Activated T-cell treated with anti-CD3 and anti-CD28 coated beads, Interleukin-2, amount 50 U/mL, for 48 hours (primary cell): Measurements from ENCODE around the gene CLEC16A.
"Not testable (repeated sequence)": the region's sequence is repeated elsewhere in the genome, so short reads cannot be mapped to it uniquely, and the experiment has no call there.

Experiments used
- DNase-seq, 2 experiments: peaks; one replicate each; pipeline ENCODE4 v3.0.0-alpha.2; 2020

CLEC16A gene

DNA sequence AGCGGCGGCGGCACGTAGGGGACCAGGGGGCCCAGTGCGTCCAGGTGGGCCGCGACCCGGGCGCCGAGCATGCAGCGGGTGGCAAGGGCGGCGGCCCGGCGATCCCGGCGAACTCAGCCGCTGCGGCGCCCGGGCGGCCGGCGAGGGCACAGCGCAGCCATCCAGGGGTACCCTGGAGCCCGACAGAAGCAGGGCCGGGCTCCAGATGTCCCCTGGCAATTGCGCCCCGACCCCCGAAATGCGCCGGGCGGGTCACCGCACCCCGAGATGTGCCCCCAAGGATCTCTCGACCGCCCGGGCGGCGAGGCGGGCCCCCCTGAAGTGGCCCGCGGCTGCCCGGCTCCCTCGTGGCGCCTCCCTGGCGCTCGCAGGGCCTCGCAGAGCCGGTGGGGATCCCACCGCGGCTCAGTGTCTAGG is 2.4 kb upstream of the CLEC16A start:
- not testable (repeated sequence) for DNase-seq

DNA sequence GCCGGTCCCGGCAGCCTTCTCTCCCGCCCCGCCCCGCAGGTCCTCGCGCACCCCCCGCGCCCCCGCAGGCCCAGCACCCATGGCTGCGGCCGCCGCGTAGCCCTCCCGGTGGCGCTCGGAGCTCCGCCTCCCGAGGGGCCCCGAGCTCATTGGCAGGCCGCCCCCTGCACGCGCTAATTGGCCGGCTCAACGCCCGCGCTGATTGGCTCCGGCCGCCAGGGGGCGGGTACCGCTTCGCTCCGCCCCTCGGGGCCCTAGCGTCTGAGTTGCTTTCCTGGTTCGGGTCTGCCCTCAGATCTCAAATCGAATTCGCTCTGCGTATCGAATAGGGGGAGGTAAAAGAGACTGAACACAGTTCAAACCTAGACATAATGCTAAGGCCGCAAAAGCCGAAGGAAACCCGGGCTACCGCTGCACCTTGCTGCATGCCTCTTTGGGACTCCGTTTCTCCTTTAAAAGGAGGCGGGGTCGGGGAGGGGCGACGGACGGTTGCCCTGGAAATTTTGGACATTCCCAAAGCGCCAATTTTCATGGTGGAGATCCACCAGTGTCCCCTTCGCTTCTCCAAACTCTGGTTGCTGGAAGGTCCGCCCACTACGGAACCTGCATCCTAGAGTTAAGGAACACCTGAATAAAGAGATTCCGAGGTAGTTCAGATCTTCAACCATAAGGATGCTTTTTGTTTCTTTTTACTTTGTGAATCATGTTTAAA is 1.9 kb upstream of the CLEC16A start, which contains the start of gene DEXI:
Gene DEXI, minus strand, starts transcription at position 117 of the 712 bp plus-strand sequence. CDS start 463 bp downstream, outside the sequence.
- DNase-seq: peak; percentile 96 to 98

DNA sequence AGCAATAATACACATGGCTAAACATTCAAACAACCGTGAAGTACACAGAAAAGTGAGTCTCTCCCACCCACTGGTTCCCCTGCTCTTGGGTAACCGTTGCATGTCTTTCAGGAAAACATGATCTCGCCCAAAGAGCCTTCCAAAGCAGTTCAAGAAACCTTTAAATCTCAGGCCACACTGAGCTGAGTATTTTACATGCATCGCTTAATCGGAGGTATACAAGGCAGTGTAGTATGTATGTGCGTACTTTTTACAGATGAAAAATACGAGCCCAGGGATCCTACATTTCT is 1.4 kb upstream of the CLEC16A start:
- no peak for DNase-seq

DNA sequence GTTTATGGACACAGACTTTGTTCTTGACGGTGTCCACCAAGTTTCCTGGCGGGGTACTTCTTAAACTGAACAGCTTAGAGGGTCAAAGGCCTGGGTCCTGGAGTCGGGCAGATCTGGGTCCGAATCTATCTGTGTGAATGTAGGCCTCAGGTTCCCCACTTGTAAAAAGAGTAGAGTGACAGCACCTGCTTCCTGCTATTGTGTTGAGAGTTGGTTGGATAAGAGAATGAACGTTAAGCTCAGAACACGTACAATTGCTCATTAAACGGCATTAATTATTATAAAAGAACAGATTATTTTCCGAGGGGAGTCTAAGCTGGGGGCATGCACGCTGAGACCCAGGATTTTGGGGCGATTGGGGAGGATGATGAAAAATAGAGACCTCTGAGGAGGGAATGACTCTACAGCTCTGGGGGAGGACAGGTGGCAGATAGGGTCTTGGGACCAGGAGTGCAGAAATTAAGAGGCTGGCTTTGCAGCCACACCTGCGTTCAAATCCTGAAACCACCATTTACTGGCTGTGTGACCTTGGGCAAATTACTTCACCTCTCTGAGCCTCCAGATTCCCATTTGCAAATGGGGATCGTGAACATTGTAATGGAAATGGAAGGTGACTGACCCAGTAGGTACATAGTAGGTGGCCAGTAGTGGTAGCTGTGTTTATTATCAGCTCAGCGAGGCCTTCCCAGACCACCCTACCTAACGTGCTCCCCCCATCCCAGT is 862 bp downstream of the CLEC16A start:
- no peak for DNase-seq

DNA sequence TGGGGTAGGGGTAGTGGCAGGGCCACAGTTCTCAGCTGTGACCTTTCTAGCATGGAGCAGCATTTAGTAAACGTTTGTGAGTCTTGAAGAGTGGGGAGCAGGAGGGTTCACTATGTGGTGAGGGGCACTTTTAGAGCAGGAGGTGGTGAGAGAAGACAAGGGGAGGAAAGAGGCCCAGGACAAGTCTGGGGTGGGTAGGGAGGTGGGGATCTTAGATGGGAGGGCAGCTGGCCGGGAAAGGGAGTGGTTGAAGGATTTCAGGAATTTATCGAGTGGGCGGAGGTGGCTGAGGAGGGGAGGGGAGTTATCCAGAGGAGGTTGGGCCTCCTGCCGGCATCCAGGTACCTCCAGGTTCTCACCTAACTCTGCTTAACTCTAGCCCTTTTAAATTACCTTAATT is 1.9 kb downstream of the CLEC16A start:
- no peak for DNase-seq

DNA sequence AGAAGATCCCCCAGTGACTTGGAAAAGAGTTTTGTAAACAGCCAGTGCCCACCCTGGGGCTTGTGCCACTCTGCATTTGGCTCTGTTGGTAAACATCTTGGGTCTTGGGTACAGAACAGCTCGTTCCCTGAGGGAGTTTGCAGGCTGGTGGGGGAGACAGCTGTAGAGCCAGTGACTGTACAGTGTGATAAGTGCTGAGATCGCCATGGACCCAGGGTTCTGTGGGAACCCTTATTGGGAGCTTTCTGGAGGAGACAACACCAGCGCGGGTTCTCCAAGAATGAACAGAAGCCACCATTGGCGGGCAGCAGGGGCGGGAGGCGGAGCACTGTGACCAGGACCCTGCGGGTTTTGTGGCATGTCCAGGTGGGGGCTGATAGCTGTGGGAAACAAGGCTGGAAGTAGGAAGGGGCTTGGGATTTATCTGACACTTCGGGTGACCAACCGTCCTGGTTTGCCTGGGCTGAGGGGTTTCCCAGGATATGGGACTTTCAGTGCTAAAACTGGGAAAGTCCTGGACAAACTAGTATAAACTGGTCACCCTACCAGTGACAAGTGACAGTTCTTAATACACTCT is 2.9 kb downstream of the CLEC16A start:
- no peak for DNase-seq

DNA sequence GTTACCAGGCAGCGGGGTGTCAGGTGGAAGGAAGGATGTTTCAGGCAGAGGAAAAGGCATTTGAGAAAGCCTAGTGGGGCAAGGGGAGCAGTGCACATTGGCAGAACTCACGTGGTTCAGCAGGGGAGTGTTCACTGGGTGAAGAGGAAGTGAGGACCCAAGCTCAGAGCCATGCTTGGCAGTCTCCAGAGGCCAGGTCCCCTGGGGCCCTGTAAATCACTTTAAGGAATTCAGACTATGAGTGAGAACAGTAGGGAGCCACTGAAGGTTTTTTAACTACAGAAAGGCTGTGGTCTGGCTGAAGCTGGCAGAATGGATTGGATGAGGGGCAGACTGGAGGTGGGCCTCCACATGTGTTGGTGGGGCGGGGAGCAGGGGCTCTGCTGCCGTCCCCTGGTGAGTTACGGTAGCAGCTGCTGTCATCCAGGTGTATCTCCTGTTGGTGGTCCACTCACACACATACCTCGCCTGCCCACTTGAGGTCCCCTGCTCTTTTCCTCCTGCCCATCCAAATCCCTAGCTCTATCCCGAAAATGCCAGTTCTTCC is 5.1 kb downstream of the CLEC16A start:
- DNase-seq: no peak

DNA sequence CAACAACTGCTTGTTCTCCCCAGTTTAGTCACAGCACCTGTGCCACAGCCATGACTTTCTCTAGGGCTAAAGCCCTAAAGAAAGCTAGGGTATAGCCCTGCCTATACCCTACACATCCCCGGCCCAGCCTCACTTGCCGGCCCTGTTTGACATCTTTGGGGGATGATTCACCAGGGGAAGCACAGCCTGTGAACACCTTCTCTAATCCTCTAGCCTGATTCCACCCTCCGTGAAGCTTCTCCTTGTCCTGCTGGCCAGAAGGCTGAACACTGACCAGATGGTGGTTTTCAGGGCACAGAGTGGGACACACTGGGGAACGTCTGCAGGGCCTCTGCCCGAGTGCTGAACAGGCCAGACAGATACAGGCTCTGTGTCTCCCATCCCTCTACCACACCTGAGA is 6.0 kb downstream of the CLEC16A start:
- no peak for DNase-seq

DNA sequence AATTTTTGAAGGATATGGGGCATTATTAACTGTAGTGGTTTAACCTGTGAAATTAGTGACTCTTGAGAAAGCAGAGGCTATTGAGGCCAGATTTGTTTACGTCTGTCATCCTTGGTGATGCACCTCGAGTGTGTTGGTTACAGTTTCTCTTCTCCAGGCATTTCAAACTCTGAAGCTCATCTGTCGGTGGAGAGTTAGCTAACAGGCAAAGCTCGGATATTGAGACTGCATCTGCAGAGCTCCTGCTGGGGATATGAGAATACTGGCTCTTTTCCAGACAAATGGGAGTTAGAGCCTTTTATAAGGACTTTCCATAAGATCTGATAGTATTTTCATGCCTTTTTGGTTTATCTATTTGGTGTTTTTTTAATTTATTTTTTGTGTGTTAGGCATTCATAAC is 6.7 kb downstream of the CLEC16A start:
- no peak for DNase-seq

DNA sequence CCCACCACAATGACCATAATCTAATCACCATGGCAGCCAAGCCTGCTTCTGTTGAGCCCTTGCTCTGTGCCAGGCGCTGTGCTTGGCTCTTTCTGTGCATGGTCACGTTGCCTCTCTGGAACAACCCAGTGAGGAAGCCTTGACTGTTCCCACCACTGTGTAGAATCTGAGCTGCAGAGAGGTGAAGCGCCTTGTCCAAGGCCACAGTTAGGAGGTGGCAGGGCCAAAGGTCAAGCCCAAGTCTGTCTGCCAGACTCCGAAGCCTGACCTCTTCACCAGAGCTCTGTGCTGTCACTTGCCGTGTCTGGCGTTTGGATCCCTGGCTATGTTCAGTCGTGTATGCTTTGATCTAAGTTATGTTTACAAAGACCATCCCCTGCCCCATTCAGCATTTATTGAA is 10.5 kb downstream of the CLEC16A start:
- no peak for DNase-seq

DNA sequence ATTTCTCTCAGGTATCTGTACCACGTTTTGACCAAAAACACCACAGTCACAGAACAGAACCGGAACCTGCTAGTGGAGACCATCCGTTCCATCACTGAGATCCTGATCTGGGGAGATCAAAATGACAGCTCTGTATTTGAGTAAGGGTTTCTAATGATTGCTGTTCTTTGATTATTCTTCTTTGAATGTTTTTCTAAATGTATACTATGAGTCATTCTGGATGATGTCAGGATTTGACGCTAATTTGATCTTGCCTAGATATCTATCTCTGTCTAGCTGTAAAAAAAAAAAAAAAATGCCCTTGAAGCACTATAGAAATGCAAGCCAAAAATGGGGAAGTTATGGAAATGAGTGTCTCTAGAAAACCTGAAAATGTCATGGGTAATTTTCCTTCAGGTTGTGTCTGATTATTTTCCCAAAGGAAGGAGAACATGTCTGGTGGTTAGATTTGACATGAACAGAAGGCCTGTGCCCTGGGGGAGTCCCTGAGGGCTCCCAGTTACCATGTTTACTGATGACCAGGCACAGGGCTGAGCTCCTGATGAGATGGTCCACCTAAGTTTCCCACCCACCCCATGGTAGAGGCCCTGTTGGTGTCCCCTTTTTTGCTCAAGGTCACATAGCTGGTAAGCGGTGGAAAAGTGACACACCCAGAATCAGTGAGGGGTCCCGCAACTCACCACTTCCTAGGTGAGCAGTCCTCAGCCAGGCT is 13.6 kb downstream of the CLEC16A start:
- peak in 1 of 2 experiments; percentile 46 for DNase-seq

DNA sequence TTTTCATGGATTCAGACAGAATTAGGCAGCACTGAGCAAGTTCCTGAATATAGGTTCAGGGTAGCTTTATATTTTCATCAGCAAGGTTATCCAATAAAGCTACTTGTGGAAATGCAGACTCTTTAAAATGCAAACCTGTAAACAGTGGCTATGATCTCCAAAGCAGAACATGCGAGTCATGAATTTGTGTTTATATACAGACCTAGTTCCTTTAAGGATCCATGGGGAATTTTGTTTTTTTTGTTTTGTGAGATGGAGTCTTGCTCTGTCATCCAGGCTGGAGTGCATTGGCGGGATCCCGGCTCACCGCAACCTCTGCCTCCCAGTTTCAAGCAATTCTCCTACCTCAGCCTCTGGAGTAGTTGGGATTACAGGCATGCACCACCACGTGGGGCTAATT is 14.8 kb downstream of the CLEC16A start:
- DNase-seq: no peak

DNA sequence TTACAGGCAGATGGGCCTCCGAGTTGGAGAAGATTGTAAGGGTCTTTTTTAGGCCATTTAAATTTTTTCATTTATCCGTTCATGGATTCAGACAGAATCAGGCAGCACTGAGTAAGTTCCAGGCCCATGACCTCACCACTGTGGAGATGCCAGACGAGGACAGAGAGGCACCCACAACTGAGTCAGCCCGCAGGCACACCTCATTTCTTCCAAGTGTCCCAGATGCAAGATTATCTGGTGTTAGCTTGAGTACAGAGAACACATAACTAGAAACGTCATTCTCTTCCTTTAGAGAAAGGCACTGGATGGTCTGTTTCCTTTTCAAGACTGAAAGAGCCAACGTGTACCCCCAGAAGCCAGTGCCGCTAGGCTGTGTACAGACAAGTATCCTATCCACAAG is 16.9 kb downstream of the CLEC16A start:
- no peak for DNase-seq

DNA sequence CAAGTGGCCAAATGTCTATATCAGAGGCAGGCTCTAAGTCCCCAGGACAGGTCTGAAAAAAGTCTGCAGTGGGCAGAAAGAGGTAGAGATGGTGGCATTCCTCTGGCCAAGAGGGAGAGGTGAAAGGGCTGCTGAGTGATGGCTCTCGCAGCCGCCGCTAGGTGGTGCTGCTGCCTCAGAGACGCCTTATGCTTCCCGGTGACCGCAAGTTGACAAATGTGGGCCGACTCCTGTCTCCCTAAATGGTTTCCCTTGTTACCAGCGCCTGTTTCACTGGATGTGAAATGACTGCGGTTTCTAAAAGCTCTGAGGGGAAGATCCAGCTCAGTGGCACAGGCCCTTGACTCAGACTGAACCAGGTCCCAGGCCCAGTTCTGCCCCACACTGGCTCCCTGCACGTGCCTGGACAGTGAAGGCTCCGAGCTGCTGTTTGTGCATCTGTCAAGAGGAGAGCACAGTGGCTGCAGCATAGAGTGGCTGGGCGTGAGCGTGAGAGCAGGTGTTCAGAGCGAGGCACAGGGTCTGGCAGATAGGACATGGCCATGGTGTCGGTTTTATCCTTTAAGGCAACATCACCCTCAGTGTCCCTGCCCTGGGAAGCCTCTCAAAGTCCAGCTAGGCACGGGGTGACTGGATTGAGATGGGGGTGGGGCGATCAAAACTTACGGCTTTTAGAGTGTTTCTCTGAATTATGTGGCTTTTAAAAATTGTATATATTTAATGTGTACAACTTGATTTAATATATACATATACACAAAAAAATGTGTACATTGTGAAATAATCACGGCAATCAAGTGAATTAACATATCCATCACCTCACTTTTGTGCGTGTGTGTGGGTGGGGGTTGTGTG is 19.9 kb downstream of the CLEC16A start:
- DNase-seq: peak; percentile 92 to 93

DNA sequence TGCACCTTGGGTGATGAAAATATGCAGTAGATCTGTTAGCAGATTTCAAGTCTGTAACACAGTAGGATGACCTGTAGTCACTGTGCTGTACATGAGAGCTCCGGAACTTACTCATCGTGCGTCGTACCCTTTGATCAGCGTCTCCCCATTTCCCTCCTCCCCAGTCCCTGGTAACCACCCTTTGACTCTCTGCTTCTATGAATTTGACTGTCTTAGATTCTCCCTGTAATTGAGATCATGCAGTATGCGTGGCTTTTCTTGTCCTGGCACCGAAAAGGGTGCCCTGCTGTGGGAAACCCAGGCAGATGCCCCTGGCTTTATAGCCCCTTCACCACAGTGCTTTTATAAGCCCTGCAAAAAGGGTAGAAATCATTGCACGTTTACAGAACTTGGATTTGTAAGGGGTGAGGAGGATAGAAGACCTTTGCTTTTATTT is 20.5 kb downstream of the CLEC16A start:
- peak; percentile 68 to 75 for DNase-seq

DNA sequence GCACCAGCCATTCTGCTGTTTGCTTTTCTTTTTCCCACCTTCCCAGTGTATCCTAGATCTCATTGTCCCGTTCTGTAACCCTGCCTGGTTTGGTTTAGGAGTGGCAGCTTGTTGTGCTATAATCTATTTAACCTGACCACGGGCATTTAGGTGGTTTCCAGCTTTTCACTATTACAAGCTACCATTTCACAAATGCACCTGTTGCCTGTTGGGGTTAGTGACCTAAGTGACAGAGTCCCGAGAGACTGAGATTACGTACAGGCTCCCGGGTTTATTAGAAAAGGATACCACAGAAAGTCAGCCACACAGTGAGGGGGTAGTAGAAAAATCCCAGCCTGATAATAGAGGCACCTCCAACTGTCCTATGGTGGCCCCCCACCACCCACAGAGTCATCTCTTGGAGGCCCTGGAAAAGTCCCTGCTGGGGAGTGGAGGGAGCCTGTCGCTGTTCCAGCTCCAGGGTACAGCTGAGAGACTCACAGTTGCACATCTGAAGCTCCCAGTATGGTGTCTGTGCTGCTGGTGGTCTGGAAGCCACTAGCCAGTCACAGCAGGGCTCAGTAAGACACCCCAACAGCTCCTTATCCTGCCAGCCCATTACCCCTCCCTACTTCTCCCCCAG is 21.2 kb downstream of the CLEC16A start:
- DNase-seq: peak; percentile 74

DNA sequence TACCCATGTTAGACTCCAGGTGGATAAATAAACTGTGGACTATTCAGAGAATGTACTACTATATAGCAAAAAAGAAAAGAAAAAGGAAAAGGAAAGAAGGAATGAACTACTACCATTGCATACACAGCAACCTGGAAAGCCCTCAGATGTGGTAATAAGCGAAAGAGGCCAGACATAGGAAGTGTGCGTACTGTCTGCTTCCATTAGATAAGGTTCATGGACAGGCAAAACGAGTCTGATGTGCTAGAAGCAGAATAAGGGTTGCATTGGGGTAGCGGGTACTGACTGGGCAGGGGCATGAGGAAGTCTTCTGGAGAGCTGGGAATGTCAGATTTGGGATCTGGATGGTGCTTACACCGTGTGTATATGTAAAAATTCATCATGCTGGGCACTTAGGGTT is 21.8 kb downstream of the CLEC16A start:
- DNase-seq: no peak

DNA sequence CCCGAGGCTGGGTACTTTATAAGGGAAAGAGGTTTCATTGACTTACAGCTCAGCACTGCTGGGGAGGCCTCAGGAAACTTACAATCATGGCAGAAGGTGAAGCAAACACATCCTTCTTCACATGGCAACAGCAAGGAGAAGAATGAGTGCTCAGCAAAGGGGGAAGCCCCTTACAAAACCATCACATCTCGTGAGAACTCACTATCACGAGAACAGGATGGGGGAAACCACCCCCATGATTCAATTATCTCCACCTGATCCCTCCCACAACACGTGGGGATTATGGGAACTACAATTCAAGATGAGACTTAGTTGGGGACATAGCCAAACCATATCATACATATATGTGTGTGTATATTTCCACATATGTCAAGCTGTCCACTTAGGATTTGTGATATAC is 22.2 kb downstream of the CLEC16A start:
- peak in 1 of 2 experiments; percentile 57 for DNase-seq

DNA sequence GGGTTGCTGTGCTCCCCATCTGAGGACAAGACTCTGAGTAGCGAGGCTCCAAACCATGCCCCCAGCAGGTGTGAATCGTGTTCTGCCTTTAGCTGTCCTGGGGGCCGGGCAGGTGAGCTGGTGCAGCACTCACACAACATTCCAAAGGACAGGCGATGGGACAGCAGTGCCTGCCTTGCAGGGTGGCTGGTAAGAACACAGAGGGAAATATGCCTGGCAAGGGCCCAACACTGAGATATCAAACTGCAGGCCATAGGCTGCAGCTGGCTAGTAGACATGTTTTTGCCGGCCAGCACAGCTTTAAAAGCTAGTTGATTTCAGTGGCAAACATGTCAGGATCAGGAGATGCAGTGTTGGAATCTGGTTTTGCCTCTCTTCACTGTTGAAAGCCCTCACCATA is 23.6 kb downstream of the CLEC16A start:
- no peak for DNase-seq

DNA sequence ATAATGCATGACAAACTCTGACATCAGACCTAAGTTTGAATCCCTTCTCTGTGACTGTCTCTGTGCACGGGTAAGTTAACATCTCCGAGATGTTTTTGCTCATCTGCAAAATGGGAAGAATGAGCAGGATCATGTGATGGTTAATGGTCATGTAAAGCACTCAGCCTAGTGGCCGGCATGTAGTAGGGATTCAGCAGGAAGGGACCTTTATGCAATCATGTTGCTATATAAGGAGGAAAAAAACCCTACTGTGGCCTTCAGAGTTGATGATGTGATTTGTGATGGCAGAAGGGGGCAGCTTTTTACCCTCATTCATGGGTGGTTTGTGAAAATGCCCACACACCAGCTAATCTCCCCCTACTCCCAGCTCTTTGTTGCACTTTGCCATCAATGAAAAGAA is 24.1 kb downstream of the CLEC16A start:
- no peak for DNase-seq

DNA sequence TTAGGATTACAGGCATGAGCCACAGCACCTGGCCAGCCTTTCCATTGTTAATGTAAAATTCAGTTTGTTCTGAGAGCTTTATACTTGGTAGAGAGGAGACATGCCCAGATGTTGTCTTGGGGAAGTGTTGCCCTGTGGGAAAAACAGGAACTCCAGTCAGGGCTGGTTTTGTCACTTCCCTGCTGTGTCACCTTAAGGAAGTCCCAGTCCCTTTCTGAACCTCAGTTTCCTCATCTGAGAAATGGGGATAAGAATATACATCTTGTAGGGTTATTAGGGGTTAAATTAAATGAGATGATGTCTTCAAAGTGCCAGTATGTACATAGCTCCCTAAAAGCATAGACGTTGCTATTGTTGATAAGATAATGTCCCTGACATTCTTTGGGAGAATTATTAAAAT is 25.3 kb downstream of the CLEC16A start:
- DNase-seq: no peak

DNA sequence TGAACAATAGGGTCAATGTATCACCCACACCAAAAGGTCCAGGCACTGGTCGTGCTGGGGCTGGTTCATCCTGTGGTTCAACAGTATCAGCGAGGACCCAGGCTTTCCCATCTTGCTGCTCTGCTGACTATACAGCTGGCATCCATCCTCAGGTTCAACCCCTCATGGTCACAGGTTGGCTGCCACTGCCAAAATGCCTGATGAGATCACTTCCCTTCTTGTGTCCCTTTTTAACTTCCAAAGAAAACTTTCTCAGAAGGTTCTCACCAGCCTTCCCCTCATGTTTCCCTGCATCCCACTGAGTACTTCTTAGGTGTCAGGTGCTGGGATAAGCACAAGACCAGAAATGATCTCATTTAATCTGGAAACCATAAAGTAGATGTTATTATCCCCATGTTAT is 25.7 kb downstream of the CLEC16A start:
- DNase-seq: no peak
